ENCODE results near the gene CPB1.

Gene CPB1

GRCh38 chr3:148816427-148816826, 11.2 kb upstream of the CPB1 start:
- no peaks in the 10 kb centered on the region for H3K9me3 Mint-ChIP-seq
- no peaks in the 10 kb centered on the region for H3K36me3 Mint-ChIP-seq (ENCODE audit: low read depth)
- no peak overlapping the region for H3K27ac Mint-ChIP-seq
- H3K27me3 Mint-ChIP-seq, result peaks cover 5% of the 10 kb centered on the region
- no peak overlapping the region for H3K4me3 Mint-ChIP-seq
- no peaks in the 10 kb centered on the region for H3K4me1 Mint-ChIP-seq (ENCODE audit: low read depth)

DNA sequence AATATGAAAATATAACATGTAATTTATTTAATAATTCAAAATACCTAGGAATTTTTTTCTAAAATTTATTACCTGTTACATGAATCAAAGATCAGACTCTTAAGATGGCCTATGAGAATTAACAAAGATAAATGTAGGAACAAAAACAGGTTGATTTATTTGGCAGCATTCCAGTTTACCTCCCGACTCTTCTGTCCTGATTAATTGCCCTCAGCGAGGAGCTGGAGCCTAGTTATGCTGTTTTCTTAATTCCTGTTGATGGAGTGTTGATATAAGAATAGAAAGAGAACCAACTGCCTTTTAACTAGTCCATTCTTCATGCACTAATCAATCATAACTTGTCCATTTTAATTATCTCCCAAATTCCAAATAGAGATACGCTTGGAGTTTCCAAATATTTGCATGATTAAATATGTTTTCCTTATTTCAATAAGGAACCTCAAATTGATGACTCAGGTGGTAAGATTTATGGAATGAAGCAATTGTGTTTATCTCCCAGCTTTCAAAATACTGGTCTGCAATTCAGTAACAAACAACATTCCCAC, 10.6 kb upstream of the CPB1 start:
- Mint-ChIP-seq H3K9me3 (no peaks in the 10 kb centered on the region), H3K27me3 (peaks cover 5% of the 10 kb centered on the region), H3K36me3 (ENCODE audit: low read depth) (no peaks in the 10 kb centered on the region), H3K4me3 (no peak overlapping the region), H3K27ac (no peak overlapping the region), H3K4me1 (ENCODE audit: low read depth) (no peaks in the 10 kb centered on the region)

GRCh38 chr3:148820361-148821245, 7.0 kb upstream of the CPB1 start:
- H3K4me1 Mint-ChIP-seq (ENCODE audit: low read depth), result no peaks in the 10 kb centered on the region
- H3K27me3 Mint-ChIP-seq, result peaks cover 2% of the 10 kb centered on the region
- no peaks in the 10 kb centered on the region for H3K9me3 Mint-ChIP-seq
- H3K4me3 Mint-ChIP-seq, result no peak overlapping the region
- H3K27ac Mint-ChIP-seq, result no peak overlapping the region
- H3K36me3 Mint-ChIP-seq (ENCODE audit: low read depth), result no peaks in the 10 kb centered on the region

GRCh38 chr3:148823026-148823425, 4.6 kb upstream of the CPB1 start:
- H3K27me3 Mint-ChIP-seq, result no peaks in the 10 kb centered on the region
- H3K4me3 Mint-ChIP-seq, result no peak overlapping the region

DNA sequence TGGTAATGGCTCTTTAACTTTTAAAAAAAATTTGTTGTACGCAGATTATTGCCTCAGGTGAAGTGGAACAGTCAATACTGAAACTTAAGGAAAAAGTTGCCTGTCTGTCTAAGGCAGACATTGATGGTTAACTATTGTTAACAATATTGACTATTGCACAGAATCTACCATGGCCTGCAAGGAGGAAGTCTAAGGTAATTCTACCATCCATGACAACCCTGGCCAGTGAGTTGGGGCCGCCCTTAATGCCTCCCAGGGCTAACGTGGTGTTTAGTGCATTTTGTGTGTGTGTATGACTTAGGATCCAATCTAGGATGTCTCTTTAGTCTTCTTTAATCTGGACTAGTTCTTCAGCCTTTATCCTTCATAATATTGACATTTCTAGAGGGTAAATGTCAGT, 2.1 kb upstream of the CPB1 start:
- no peaks in the 10 kb centered on the region for H3K9me3 Mint-ChIP-seq
- peaks cover 3% of the 10 kb centered on the region for H3K27me3 Mint-ChIP-seq
- H3K4me3 Mint-ChIP-seq, result no peak overlapping the region
- H3K4me1 Mint-ChIP-seq (ENCODE audit: low read depth), result no peaks in the 10 kb centered on the region
- no peaks in the 10 kb centered on the region for H3K36me3 Mint-ChIP-seq (ENCODE audit: low read depth)
- no peak overlapping the region for H3K27ac Mint-ChIP-seq

More at GRCh38 chr3:148823026-148823425, 4.6 kb upstream of the CPB1 start:
- no peaks in the 10 kb centered on the region for H3K9me3 Mint-ChIP-seq
- no peaks in the 10 kb centered on the region for H3K36me3 Mint-ChIP-seq (ENCODE audit: low read depth)
- H3K27ac Mint-ChIP-seq, result no peak overlapping the region
- no peaks in the 10 kb centered on the region for H3K4me1 Mint-ChIP-seq (ENCODE audit: low read depth)

DNA sequence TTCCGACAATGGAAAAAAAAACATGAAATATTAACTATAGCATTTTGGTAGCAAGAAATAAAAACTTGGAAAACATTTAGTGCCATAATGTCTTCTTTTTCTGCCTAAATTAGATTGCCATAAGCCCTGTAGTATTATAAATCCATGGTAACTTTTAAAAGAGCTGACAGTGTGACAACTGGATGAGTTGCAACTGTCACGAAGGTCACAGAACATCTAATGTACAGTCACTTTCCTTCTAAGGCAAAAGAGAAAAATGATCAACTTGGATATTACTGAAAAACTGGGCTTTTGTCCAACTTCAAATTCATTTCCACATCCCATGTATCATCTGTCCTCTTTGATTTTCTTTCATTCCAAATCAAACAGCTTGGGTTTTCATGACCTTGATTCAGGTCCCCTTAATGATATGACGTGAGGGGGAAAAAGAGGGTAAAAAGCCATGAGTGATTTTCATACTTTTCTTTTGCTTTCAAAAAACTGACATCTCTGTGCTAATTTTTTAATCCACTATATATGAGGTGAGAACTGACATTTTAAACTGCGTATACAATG, 602 bp downstream of the CPB1 start:
- Mint-ChIP-seq H3K4me3 (no peak overlapping the region), H3K4me1 (ENCODE audit: low read depth) (no peaks in the 10 kb centered on the region), H3K36me3 (ENCODE audit: low read depth) (no peaks in the 10 kb centered on the region), H3K9me3 (no peaks in the 10 kb centered on the region), H3K27ac (no peak overlapping the region), H3K27me3 (peaks cover 3% of the 10 kb centered on the region)

DNA sequence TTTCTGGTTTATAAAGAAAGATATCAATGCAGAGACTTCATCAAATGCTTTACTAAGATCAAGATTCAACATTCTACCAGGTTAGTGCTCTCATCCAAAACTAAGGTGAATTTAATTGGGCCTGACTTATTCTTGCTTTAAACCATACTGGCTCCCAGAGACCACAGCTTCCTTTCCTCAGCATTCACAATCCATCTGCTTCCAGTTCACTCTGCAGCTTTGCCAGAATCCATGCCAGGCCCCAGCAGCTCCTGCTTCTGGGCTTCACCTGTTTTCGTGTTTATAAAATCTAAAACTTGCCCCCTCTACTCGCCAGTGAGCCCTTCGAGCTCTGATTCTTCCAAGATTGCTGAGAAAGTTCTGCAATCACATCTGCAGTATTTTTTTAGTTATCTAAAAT, 2.3 kb downstream of the CPB1 start:
- Mint-ChIP-seq H3K9me3 (no peaks in the 10 kb centered on the region), H3K27me3 (peaks cover 9% of the 10 kb centered on the region), H3K4me3 (no peak overlapping the region), H3K4me1 (ENCODE audit: low read depth) (no peaks in the 10 kb centered on the region), H3K27ac (no peak overlapping the region), H3K36me3 (ENCODE audit: low read depth) (no peaks in the 10 kb centered on the region)

DNA sequence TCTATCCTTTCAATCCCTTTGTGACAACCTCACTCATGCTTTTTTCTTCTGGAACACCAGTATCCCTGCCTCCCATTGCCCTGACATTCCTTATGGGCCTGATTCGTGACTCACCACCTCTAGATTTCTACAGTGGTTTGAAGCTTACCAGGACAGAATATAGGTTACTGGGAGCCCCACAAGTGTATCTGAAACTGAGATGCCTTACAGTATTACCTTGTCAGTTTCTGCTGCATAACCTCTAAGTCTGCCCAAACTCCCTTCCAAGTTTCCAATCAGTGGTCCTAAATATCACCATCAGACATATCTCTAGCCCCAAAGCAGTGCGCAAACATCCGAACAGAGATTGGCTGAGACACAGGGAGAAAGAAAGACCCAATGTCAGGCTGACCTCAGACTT, 5.6 kb downstream of the CPB1 start:
- Mint-ChIP-seq H3K36me3 (ENCODE audit: low read depth) (no peaks in the 10 kb centered on the region), H3K27me3 (peaks cover 13% of the 10 kb centered on the region), H3K9me3 (no peaks in the 10 kb centered on the region), H3K4me3 (no peak overlapping the region), H3K4me1 (ENCODE audit: low read depth) (no peaks in the 10 kb centered on the region), H3K27ac (no peak overlapping the region)

DNA sequence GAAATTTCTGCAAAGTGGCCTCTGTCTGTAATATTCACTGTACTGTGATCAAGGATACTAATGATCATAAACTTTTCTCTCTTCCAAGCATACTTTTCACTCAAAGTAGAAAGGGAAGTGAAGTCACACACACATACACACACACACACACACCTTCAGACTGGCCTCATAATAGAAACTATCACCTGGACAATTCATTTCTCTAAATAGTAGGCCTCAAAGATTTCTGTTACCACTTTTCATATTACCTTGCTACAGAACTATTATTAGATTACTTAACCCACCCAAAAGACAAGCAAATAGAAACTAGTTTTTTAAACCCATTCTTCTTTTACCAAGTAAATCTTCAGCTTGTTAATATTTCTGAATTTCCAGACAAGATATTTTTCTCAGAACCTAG, 12.2 kb downstream of the CPB1 start:
- Mint-ChIP-seq H3K9me3 (no peaks in the 10 kb centered on the region), H3K4me3 (no peak overlapping the region), H3K27me3 (peaks cover 12% of the 10 kb centered on the region), H3K4me1 (ENCODE audit: low read depth) (no peaks in the 10 kb centered on the region), H3K36me3 (ENCODE audit: low read depth) (no peaks in the 10 kb centered on the region), H3K27ac (no peak overlapping the region)

DNA sequence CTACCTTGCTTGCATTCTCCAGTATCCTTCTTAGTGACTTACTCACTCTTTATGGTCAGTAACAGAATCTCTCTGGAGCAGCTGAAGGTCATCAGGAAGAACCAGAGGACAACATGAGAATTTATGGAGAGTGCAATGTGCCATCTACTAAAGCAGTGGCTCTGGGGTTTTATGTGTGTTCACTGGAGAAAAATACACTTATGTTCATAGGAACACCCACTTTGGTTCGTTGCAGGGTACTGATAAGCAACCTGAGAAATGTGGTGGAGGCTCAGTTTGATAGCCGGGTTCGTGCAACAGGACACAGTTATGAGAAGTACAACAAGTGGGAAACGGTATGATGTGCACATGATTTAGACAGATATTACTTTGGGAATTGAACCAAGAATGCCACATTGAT, 12.8 kb downstream of the CPB1 start:
- H3K27ac Mint-ChIP-seq, result no peak overlapping the region

DNA sequence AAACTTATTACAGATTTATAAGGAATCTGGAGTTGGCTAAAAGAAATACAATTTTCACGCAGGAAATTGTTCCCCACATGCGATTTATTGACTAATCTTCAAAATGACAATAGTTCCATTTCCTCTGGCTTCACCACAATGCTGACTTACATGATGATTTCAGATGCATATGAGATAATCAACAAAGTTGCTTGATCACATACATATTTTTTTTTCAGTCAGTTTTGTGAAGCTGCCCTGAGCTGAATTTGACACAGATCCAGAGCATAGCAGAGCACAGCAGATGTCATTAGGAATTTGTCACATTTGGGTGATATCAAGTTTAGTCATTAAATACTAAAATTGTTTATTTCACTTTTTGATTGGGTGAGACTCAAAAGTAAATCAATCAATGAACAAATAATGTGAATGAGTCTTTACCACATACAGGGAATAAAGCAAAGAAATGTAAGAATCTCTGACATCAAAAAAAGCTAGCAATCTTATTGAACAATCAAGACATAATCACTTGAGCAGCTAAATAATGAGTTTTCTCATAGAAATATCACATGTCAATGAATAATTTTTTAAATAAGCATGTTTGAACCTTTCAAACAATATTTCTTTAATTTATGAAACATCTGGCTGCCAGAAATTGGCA, 18.3 kb downstream of the CPB1 start:
- Mint-ChIP-seq H3K27me3 (peaks cover 8% of the 10 kb centered on the region), H3K4me3 (no peak overlapping the region), H3K36me3 (ENCODE audit: low read depth) (no peaks in the 10 kb centered on the region), H3K27ac (no peak overlapping the region), H3K4me1 (ENCODE audit: low read depth) (no peaks in the 10 kb centered on the region), H3K9me3 (no peaks in the 10 kb centered on the region)

More for the DNA sequence above, 12.8 kb downstream of the CPB1 start:
- Mint-ChIP-seq H3K27me3 (peaks cover 12% of the 10 kb centered on the region), H3K9me3 (no peaks in the 10 kb centered on the region), H3K36me3 (ENCODE audit: low read depth) (no peaks in the 10 kb centered on the region), H3K4me1 (ENCODE audit: low read depth) (no peaks in the 10 kb centered on the region), H3K4me3 (no peak overlapping the region)

DNA sequence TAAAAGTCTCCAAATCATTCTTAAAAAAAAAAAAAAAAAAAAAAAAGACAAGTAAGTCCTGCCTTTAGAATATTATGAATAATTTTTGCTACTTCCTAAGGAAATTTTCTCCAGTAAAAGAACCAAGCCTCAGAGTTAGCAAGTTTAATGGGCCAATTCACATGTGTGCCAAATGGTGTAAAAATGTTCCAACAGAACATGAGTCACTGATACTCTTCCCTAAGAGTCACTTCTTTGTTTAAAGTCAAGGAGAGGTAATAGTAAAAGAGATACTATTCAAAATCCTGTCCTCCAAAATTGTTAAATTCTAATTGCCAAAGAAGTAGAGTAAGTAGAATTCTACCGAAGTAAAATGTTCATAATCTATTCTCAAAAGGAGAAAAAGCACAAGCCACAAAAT, 19.7 kb downstream of the CPB1 start:
- Mint-ChIP-seq H3K4me3 (no peak overlapping the region), H3K27ac (no peak overlapping the region), H3K4me1 (ENCODE audit: low read depth) (no peaks in the 10 kb centered on the region), H3K36me3 (ENCODE audit: low read depth) (no peaks in the 10 kb centered on the region), H3K9me3 (no peaks in the 10 kb centered on the region), H3K27me3 (peaks cover 6% of the 10 kb centered on the region)

- Mint-ChIP-seq H3K9me3 (no peaks in the 10 kb centered on the region), H3K36me3 (ENCODE audit: low read depth) (no peaks in the 10 kb centered on the region), H3K4me1 (ENCODE audit: low read depth) (no peaks in the 10 kb centered on the region), H3K4me3 (no peak overlapping the region), H3K27me3 (no peaks in the 10 kb centered on the region), H3K27ac (no peak overlapping the region)
These were observed 20.8 kb downstream of the CPB1 start for GRCh38 chr3:148848410-148848809.

GRCh38 chr3:148852271-148852992, 24.8 kb downstream of the CPB1 start:
- H3K4me3 Mint-ChIP-seq, result no peak overlapping the region

DNA sequence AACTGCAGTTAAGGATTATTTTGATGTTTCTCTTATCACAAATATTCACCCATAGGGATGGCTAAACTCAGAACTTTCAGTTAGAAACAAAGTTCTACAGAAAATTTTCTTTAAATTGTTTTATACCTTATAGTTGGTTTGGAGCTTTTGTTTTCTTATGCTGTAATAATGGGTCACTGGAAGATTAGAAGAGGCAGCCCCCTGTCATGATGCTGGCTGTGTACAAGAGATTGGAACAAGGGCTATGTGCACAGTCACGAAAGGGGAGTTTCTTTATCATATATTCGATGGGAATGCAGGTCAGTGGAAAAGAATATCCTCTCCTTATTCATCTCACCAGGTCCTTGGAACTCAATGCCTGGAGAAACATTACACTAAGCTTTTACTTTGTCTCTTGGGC, 25.5 kb downstream of the CPB1 start:
- H3K27me3 Mint-ChIP-seq, result no peaks in the 10 kb centered on the region
- no peak overlapping the region for H3K27ac Mint-ChIP-seq
- no peaks in the 10 kb centered on the region for H3K36me3 Mint-ChIP-seq (ENCODE audit: low read depth)
- H3K4me1 Mint-ChIP-seq (ENCODE audit: low read depth), result no peaks in the 10 kb centered on the region
- no peak overlapping the region for H3K4me3 Mint-ChIP-seq
- no peaks in the 10 kb centered on the region for H3K9me3 Mint-ChIP-seq

More at GRCh38 chr3:148852271-148852992, 24.8 kb downstream of the CPB1 start:
- no peaks in the 10 kb centered on the region for H3K4me1 Mint-ChIP-seq (ENCODE audit: low read depth)
- no peaks in the 10 kb centered on the region for H3K9me3 Mint-ChIP-seq
- no peak overlapping the region for H3K27ac Mint-ChIP-seq
- no peaks in the 10 kb centered on the region for H3K36me3 Mint-ChIP-seq (ENCODE audit: low read depth)
- no peaks in the 10 kb centered on the region for H3K27me3 Mint-ChIP-seq
